Bronchial epithelial cell (primary cell): ENCODE results near the gene ANO6. TPM values are rescaled to one million over a fixed set of nuclear protein-coding genes. Genes with fewer than 3 reads are reported as not detected.

Experiments used
- DNase-seq: peaks from one replicate; pipeline ENCODE4 v3.0.0-alpha.2; 2010; ENCODE audit warnings: low read depth
- FAIRE-seq: peaks from 2 replicates; lab custom pipeline; 2011; peaks lifted over from hg19 to GRCh38; lab: Jason Lieb, UNC
- H3K27me3 ChIP-seq: 2 replicates; pipeline ENCODE4 v1.5.1; 2011; ENCODE audit warnings: low read length; ENCODE audit not compliant: control insufficient read depth, insufficient read depth
- H3K36me3 ChIP-seq: 2 replicates; pipeline ENCODE4 v1.5.1; 2011; ENCODE audit warnings: low read length; ENCODE audit not compliant: control insufficient read depth, insufficient read depth
- H3K4me3 ChIP-seq: 2 replicates; pipeline ENCODE4 v1.5.1; 2011; ENCODE audit warnings: mild to moderate bottlenecking, low read depth, low read length, control low read depth
- CTCF ChIP-seq: IDR thresholded peaks from 2 replicates; pipeline ENCODE4 v1.5.1; 2011; ENCODE audit warnings: mild to moderate bottlenecking, moderate library complexity, low read length, control low read depth, inconsistent platforms; ENCODE audit not compliant: insufficient read depth, severe bottlenecking
- total RNA-seq: library from RNA; depleted of rRNA; stranded (reverse); fragments of >200 nt; gene quantifications from 2 replicates; pipeline ENCODE4 v1.2.1, GENCODE V29; 2014

ANO6 gene
- total RNA-seq, 1 donor from 2014 or later: 23.2 TPM

GRCh38 chr12:45429831-45430230, 213.9 kb downstream of the ANO6 start:
- H3K36me3 ChIP-seq: no peaks in the 10 kb centered on the region
- TF ChIP-seq CTCF: no peak
- FAIRE-seq: no peak

GRCh38 chr12:45431126-45431525, 215.2 kb downstream of the ANO6 start:
- no peak for DNase-seq
- H3K36me3 ChIP-seq: no peaks in the 10 kb centered on the region
- no peak for TF ChIP-seq CTCF
- FAIRE-seq: no peak
- H3K4me3 ChIP-seq: no peak overlapping the region
- H3K27me3 ChIP-seq: no peaks in the 10 kb centered on the region

More at GRCh38 chr12:45429831-45430230, 213.9 kb downstream of the ANO6 start:
- DNase-seq: no peak
- Histone ChIP-seq H3K27me3 (no peaks in the 10 kb centered on the region), H3K4me3 (no peak overlapping the region)

- DNase-seq (no peak), FAIRE-seq (no peak)
- no peak overlapping the region for H3K4me3 ChIP-seq
- H3K27me3 ChIP-seq: no peaks in the 10 kb centered on the region
- no peak for TF ChIP-seq CTCF
- H3K36me3 ChIP-seq: no peaks in the 10 kb centered on the region
These were observed 216.8 kb downstream of the ANO6 start for GRCh38 chr12:45432710-45433109.

- H3K36me3 ChIP-seq: no peaks in the 10 kb centered on the region
- TF ChIP-seq CTCF: no peak
- H3K4me3 ChIP-seq: no peak overlapping the region
- FAIRE-seq (peak; percentile 40), DNase-seq (no peak)
- no peaks in the 10 kb centered on the region for H3K27me3 ChIP-seq
These were observed 217.6 kb downstream of the ANO6 start for GRCh38 chr12:45433441-45433868.

GRCh38 chr12:45434094-45434493, 218.2 kb downstream of the ANO6 start:
- DNase-seq: no peak
- no peaks in the 10 kb centered on the region for H3K27me3 ChIP-seq
- no peaks in the 10 kb centered on the region for H3K36me3 ChIP-seq
- no peak for FAIRE-seq
- no peak overlapping the region for H3K4me3 ChIP-seq
- no peak for TF ChIP-seq CTCF
